GM19452 (cell line): Measurements from ENCODE around the gene MIEF2.
"Not testable (repeated sequence)": the region's sequence is repeated elsewhere in the genome, so short reads cannot be mapped to it uniquely, and the experiment has no call there.

ENCODE experiments used
- ATAC-seq: cut with Tn5 transposase; IDR thresholded peaks from one replicate; pipeline ENCODE4 v1.9.1; 2021; ENCODE audit not compliant: unreplicated experiment

MIEF2 gene

GRCh38 chr17:18285296-18285695 is 24.8 kb downstream of the MIEF2 start:
- no peak for ATAC-seq

- no peak for ATAC-seq
These were observed 31.5 kb downstream of the MIEF2 start for GRCh38 chr17:18291718-18292540.

GRCh38 chr17:18298061-18298460 is 37.6 kb downstream of the MIEF2 start:
- not testable (repeated sequence) for ATAC-seq

- no peak for ATAC-seq
These were observed 40.4 kb downstream of the MIEF2 start for GRCh38 chr17:18300725-18301480.

GRCh38 chr17:18303206-18303605 is 42.7 kb downstream of the MIEF2 start:
- ATAC-seq, result not testable (repeated sequence)

GRCh38 chr17:18309202-18309601 is 48.7 kb downstream of the MIEF2 start:
- ATAC-seq, result no peak

GRCh38 chr17:18314059-18314730 is 53.7 kb downstream of the MIEF2 start:
- peak; percentile 11 for ATAC-seq

- ATAC-seq, result peak; percentile 82
These were observed 54.5 kb downstream of the MIEF2 start, which contains the start of the genes SMCR8 and TOP3A for GRCh38 chr17:18314731-18315561. Gene SMCR8, plus strand, starts transcription at chr17:18315293. Its CDS starts 497 bp downstream, at chr17:18315790. Gene TOP3A, minus strand, starts transcription at chr17:18314994. Its CDS starts 216 bp downstream, at chr17:18314778.

- ATAC-seq, result no peak
These were observed 55.1 kb downstream of the MIEF2 start for GRCh38 chr17:18315562-18315922.

- no peak for ATAC-seq
These were observed 55.5 kb downstream of the MIEF2 start for GRCh38 chr17:18315961-18316360.
